ENCODE results near the gene PEMT. TPM values are rescaled to one million over a fixed set of nuclear protein-coding genes. Genes with fewer than 3 reads are reported as not detected.

The PEMT gene
- total RNA-seq, 1 experiment from 2014 or later = 27.0 TPM

DNA sequence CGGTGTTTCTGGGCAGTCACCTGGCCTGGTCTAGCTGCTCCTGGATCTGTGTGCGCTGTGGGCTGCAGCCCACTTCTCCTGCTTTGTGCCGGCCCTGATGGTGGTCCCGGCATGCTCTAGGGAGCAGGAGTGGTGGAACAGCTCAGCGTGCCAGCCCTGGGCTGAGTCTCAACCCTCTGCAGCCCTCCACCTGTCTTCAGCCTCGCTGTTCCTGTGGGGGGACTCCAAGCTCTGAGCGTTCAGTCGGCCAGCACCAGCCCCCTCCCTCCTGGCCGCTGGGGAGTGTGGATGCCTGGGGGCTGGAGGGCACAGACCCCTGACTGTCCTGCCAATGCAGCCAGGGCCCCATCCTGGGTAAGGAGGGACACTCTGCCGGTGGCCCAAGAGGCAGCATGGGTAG is 71.6 kb downstream of the PEMT start:
- H3K9me3 ChIP-seq (ENCODE audit: control insufficient read depth, insufficient read depth, low read depth, low read length) = no peaks in the 10 kb centered on the region
- no peak for DNase-seq (ENCODE audit: low read depth, low spot score)
- H3K4me1 ChIP-seq (ENCODE audit: control insufficient read depth, insufficient read depth, low read length) = no peaks in the 10 kb centered on the region; the same call in 1 of the 2 replicates
- in situ Hi-C loops (cut with HindIII; ENCODE audit: low pct_unique_long_range_greater_than_20kb, low sequenced_read_pairs) (no loop called here), intact Hi-C loops (cut with micrococcal nuclease; ENCODE audit: unreplicated experiment) (no loop called here)
- no peak overlapping the region for H3K27ac ChIP-seq (ENCODE audit: low read length)
- TF ChIP-seq, protein P1, sequence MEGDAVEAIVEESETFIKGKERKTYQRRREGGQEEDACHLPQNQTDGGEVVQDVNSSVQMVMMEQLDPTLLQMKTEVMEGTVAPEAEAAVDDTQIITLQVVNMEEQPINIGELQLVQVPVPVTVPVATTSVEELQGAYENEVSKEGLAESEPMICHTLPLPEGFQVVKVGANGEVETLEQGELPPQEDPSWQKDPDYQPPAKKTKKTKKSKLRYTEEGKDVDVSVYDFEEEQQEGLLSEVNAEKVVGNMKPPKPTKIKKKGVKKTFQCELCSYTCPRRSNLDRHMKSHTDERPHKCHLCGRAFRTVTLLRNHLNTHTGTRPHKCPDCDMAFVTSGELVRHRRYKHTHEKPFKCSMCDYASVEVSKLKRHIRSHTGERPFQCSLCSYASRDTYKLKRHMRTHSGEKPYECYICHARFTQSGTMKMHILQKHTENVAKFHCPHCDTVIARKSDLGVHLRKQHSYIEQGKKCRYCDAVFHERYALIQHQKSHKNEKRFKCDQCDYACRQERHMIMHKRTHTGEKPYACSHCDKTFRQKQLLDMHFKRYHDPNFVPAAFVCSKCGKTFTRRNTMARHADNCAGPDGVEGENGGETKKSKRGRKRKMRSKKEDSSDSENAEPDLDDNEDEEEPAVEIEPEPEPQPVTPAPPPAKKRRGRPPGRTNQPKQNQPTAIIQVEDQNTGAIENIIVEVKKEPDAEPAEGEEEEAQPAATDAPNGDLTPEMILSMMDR (IDR thresholded peaks at IDR 0.05) = no peak
- TF ChIP-seq TCF7L2 (IDR thresholded peaks at IDR 0.05; ENCODE audit: low read depth, low read length) = no peak
- TF ChIP-seq SIN3A (IDR thresholded peaks at IDR 0.05; ENCODE audit: borderline replicate concordance, insufficient read depth, low read depth, low read length) = no peak
- H3K4me3 ChIP-seq (ENCODE audit: low read depth in 2 of 2, low read length in 2 of 2) = no peak overlapping the region
- H3K36me3 ChIP-seq (ENCODE audit: control insufficient read depth, insufficient read depth, low read length) = no peaks in the 10 kb centered on the region
- ChIA-PET POLR2A (no interaction called here), CTCF (interaction anchor here (0.6 kb wide), 1 partner anchor 24 kb away, joined by 4 read pairs; the partner anchor contains the start of gene RASD1)
- no peak for ATAC-seq
- BruUV-seq (replicated peaks) = no TSS peak
- H3K27me3 ChIP-seq (ENCODE audit: control insufficient read depth, insufficient read depth, low read length) = no peaks in the 10 kb centered on the region

DNA sequence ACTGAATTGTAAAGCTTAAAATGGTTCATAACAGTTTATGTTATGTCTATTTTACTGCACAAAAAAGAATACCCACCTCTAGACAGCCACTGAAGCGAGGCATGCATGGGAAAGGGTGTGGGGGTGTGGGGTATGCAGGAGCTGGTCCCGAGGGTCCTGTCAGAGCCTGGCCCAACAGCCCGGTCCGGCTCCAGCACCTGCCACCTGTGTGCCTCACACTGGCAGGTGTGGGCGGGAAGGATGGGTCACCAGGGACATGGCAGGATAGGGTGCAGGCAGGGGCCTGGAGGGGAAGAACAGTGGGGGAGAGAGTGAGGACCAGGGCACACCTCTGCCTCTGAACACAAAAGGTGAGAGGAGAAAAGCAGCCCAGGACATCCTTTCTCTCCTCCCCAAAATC is 72.6 kb downstream of the PEMT start:
- Histone ChIP-seq H3K36me3 (ENCODE audit: control insufficient read depth, insufficient read depth, low read length) (no peaks in the 10 kb centered on the region), H3K9me3 (ENCODE audit: control insufficient read depth, insufficient read depth, low read depth, low read length) (no peaks in the 10 kb centered on the region), H3K27ac (ENCODE audit: low read length) (no peak overlapping the region), H3K27me3 (ENCODE audit: control insufficient read depth, insufficient read depth, low read length) (no peaks in the 10 kb centered on the region), H3K4me3 (ENCODE audit: low read depth in 2 of 2, low read length in 2 of 2) (no peak overlapping the region), H3K4me1 (ENCODE audit: control insufficient read depth, insufficient read depth, low read length) (no peaks in the 10 kb centered on the region; the same call in 1 of the 2 replicates)
- no peak for TF ChIP-seq SIN3A (IDR thresholded peaks at IDR 0.05; ENCODE audit: borderline replicate concordance, insufficient read depth, low read depth, low read length)
- TF ChIP-seq POLR2AphosphoS5 (IDR thresholded peaks at IDR 0.05; ENCODE audit: low read depth, low read length) = no peak
- no peak for TF ChIP-seq REST (IDR thresholded peaks at IDR 0.05; ENCODE audit: insufficient read depth in 1 of 2, low read depth in 2 of 2, low read length in 1 of 2)
- no peak for TF ChIP-seq TCF7L2 (IDR thresholded peaks at IDR 0.05; ENCODE audit: low read depth, low read length)
- TF ChIP-seq, protein P1 (IDR thresholded peaks at IDR 0.05) = no peak
- intact Hi-C loops (cut with micrococcal nuclease; ENCODE audit: unreplicated experiment) (no loop called here), in situ Hi-C loops (cut with HindIII; ENCODE audit: low pct_unique_long_range_greater_than_20kb, low sequenced_read_pairs) (no loop called here)
- no peak for ATAC-seq
- BruUV-seq (replicated peaks) = no TSS peak
- CTCF ChIA-PET = no interaction called here
- POLR2A ChIA-PET = no interaction called here
- DNase-seq (ENCODE audit: low read depth, low spot score) = no peak

Measured in Panc1 (cell line).